HG03060 (cell line): ENCODE results near the gene PLCZ1.
"Not testable (repeated sequence)": the region's sequence is repeated elsewhere in the genome, so short reads cannot be mapped to it uniquely, and the experiment has no call there.

ENCODE experiments used
- ATAC-seq: cut with Tn5 transposase; IDR thresholded peaks from one replicate; pipeline ENCODE4 v1.9.1; 2021; ENCODE audit warnings: low read depth, moderate number of reproducible peaks; ENCODE audit not compliant: unreplicated experiment

The PLCZ1 gene

DNA sequence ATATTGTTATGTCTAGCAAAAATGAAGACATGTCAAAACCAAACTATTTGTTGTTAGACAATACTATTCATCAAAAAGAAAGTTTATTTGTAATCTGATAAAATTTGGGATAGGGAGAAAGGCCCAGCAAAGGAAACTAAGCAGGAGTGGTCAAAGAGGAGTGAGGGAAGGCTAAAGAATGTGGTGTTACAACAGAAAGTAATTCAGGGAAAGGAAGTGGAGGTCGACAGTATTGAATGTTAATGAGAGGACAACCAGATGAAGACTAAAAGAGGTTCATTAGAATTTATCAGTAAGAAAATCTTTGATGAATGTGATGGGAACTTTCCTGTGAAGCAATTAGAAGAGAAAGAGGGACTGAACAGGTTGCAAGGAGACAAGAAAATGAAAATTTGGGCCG, 33.9 kb downstream of the PLCZ1 start:
- ATAC-seq = no peak

DNA sequence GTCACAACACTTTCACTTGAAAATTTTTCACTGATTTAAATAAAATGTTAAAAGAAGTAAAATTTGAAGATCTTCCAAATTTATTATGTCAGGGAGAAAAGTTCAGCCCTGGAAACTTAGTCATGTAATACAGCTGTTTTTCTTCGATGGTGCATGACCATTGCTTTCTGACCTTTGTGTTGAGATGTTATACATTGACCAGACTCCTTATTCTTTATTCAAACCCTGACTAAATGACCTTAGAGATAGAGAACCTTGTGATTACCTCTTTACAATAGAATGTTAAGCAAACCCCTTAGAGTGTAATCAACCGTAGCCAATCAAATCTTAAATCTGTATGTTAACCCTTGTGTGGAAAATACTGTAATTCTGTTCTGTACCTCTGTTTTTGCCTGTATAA, 34.5 kb downstream of the PLCZ1 start:
- no peak for ATAC-seq

DNA sequence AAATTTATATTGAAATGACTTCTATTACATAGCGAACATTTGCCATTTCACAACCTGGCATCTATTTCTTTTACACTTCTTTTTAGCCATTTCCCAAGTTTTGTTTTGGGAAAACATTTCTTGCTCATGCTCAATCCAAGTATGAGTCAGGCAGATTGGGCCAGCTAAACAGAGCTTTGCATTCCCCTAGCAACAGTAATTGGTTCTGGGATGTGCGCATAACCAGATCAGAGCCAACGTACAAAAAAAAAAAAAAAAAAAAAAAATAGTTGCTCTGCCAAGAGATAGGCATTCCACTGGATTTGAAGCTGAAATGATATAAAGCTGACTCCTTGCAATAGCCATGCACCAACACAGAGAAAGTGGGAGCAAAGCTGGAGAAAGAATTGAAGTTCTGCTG, 37.5 kb downstream of the PLCZ1 start:
- no peak for ATAC-seq

DNA sequence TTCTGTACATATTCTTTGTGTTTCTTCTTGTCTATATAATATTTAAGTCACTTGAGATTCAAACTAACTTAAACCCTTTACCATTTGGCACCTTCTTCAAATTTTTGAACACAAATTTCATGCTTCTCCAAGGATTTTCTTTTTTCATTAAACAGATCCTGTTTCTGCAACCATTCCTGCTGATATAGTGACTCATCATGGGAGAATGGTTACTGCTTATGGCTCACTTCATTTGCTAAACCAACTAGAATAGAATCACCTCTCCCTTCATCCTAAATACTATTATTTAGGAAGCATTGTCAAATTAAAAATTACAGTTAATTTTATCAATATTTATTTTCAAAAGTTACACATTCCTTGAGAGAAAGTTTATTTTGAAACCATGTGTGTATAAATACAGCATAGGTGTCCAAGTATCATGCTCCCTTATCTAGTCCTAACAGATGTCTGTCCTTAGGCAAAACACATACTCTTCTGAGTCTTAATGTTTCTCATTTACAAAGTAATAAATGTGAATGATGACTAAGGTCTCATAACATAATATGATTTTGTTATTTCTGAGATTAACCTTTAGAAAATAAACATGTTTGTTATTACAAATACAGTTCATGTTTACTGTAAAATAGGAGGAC, 40.7 kb downstream of the PLCZ1 start:
- ATAC-seq = no peak

DNA sequence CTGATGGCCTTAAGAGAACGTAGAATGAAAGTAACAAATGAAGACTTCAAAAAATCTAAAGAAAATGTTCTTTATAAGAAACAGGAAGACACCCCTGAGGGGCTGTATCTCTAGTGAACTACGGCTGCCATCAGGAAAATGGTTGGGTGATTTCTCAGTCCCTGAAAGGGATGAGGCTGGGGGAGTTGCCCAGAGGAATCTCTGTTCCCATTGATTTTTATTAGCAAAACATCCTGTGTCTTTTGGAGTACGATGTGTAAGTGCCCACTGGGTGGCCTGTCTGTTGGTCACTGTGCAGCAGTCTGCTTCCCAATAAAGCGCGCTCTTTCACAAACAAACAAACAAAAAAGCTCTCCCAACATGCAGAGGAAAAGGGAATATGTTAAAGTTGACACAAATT, 43.8 kb downstream of the PLCZ1 start:
- not testable (repeated sequence) for ATAC-seq

DNA sequence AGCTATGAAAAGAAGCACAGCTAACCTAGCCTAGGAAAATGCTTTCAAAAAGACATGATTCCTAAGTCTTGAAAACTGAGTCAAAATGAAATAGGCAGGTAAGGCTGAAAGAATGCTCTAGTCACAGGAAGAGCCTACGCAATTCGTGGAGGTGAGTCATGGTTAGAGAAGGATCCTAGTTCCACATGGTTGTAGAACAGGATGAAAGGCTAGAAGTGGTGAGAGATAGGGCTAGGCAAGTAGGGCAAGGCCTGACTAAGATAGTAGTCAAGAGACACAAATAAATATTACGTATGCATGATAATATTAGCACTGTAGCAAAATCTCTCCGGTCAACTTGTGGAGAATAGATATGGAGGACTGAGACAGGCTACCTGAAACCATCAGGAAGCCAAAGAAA, 47.2 kb downstream of the PLCZ1 start:
- no peak for ATAC-seq

DNA sequence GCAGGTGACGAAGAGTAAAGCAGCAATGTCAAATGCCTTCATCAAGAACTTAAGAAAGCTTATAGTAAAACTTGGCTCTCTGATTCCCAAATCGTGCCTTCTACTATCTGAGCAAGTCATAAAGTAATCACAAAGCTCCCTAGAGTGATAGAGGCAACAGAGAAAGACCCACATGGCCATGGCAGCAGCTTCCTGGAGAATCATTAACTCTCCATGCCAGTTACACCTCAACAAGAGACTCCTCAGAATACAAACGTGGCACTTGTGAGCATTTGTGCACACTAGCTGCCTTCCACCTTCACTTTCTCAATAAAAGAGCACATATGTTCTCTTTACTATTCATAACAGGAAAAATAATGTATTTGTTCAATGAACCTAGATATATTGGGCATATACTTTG, 48.0 kb downstream of the PLCZ1 start:
- no peak for ATAC-seq

DNA sequence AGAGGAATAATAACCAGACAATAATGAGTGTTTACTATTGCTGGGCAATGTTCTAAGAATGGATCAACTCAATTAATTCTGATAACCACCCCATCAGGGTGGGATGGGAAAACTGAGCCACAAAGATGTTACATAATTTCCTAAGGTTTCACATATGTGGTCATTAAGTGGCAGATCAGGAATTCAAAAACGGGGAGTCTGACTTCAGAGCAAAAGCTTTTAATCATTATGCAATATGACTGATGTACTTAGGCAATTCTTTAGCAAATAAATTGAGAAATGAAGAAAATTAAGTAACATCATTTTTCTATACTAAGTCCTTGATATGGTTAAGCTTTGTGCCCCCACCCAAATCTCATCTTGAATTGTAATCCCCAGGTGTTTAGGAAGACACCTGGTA, 53.4 kb downstream of the PLCZ1 start:
- no peak for ATAC-seq

DNA sequence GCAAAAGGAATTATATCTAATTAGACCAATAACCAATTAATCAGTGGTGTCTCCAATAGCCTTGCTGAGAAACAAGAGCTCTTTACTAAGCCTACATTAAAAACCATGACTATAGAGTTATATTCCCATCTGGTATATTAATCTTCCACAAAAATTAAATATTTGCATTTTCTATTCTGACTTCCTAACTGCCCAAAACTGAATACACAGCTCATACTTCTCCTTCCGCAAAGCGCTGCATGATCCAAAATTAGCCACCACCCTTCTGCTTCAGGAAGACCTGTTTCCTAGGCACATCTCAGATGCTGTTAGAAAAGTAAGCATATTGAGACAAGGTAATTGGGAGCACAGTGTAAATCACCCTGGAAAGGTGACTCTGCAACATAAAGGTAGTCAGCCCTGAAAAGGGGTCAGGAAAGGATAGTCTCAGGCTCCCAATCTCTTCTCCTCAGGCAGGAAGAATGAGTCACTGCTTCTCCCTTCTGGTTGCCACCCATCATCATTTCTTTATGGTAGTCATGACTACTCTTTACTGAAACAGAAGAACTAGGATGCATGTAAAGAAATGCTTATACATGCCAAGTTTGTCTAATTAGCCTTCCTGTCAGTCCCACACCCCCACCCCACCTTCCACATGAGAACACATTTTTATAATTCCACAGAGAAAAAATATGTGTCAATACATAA, 54.3 kb downstream of the PLCZ1 start:
- ATAC-seq = no peak

DNA sequence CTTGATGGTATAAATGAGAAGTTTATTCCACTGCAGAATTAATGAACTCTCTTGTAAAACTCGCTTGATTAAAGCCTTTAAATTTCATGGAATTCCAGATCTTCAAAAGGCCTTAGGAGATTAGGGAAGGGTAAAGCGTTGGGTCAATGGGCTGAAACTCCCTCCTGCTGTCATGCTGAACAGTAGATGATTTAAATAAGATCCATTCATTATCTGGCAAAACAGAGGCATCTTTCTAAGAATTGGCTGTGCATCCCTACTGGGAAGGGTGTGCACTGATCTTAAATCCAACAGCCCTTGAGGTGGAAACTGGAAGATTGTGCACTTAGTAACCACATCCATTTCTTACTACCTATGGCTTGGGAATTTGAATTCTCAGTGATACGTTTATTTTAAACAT, 56.0 kb downstream of the PLCZ1 start:
- no peak for ATAC-seq

DNA sequence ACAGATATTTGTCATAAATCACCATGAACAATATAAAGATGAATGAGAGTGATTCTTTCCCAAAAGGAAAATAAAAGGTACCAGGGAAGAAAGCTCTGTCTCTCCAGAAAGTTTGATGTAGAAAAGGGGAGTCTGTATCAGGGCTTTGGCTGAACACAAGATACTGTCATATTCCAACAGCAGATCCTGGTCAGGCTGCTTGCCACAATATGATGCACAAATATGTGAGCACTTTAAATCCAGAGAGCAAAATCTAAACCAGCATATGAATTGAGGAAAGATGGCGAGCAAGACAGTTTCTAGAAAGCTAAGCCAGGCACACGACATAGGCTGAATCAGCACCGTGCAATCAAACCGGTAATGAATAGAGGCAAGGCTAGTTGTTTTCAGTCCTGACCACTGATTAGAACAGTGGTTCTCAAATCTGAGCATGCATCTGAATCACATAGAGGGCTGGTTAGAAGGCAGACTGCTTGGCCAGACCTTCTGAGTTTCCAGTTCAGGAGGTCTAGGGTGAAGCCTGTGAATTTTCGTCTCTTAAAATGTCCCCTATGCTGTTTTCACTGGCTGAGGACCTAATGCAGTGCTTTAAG, 60.7 kb downstream of the PLCZ1 start:
- no peak for ATAC-seq

DNA sequence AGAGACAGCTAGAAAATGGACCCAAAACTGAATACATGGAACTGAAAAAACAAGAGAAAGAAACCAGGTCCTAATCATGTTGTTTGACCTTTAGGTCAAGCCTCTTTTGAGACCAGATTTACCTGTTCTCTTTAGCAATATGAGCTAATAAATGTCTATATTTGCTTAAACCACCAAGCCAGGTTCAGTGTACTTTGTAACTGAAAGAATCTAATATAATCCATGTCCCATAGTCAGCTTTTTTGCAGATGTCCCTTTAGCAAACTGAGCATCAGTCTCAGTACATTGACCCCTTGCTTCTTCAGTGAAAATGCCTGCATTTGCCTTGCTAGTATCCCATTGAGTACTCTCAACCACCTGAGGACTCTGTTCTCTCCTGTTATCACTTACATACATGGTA, 61.7 kb downstream of the PLCZ1 start:
- ATAC-seq = no peak

DNA sequence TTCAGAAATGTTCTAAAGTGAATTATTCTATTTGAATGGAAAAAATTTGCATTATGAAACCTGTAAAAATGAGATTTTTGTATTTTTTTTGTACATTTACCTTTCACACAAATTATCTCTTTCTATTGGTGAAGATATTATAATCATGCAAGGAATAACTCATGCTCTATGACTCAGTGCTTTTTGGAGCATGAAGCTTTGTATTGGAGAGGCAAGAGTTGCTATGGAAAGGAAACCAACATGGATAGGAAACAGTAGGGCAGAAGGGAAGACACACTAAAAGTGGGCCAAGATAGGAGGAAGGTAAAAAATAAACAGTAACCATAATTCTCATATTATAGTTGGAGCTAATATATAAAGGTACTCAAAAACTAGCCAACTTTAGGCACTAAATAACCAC, 79.0 kb downstream of the PLCZ1 start:
- ATAC-seq = no peak

DNA sequence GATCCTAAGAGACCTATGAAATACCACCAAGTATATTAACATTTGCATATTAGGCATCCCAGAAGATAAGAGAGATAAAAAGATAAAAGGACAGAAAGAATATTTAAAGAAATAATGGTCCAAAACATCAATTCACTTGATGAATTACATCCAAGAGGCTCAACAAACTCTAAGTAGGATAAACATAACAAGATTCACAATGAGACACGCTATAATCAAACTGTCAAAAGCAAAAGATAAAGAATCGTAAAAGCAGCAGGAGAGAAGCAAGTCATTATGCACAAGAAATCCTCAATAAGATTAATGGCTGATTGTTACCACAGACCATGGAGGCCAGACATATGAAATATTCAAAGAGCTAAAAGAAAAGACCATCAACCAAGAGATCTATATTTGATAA, 79.6 kb downstream of the PLCZ1 start:
- no peak for ATAC-seq

DNA sequence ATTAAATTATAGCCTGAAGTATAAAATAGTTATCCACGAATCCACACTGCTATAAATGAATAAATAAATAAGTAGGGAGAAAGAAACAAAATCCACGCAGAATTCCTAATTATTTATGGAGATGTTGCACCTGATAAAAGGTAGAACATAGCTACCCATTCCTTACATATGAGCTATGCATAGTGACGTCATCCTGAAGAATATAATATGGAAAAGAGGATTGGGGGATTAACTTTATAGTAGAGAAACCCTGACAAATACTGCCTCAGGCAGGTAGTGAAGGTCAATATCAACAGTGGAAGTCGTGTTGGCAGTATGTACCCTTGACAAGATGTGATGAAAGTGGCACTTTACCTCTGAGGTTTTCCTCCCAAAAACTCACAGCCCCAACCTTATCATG, 82.5 kb downstream of the PLCZ1 start:
- ATAC-seq = no peak

DNA sequence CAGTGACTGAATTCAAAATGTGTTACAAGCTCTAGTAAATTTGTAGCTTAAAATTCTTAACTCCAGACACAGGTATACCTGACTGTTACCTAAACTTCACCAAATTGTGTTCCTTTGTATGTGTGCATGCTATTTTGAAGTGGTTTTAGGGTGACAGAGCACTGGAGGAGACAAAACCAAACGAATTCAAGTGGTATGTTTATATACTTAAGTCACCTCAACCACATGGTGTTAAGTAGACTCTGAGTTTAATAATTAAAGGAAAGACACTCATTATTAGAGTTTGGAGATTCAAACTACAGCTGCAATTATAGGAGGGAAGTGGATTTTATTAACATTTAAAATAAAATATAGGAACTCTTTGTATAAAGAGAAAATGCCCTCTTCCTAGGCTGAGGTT, 84.3 kb downstream of the PLCZ1 start:
- ATAC-seq = no peak

DNA sequence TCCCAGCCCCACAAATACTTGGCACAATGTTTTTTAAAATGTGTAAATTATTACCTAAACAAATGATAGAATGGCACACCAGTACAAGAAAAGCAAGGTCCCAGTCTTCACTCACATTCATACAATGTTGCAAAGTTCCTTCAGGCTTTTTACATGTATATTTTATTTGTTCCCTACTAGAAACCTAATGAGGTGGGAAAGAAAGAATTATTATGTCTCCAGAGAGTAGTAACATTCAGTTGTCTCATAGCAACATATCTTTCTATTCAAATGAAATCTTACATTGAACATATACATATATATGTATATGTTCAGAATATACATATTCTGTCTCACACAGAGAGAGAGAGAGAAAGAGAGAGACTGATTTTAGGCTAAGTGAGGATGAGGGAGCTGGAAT, 85.2 kb downstream of the PLCZ1 start:
- no peak for ATAC-seq

DNA sequence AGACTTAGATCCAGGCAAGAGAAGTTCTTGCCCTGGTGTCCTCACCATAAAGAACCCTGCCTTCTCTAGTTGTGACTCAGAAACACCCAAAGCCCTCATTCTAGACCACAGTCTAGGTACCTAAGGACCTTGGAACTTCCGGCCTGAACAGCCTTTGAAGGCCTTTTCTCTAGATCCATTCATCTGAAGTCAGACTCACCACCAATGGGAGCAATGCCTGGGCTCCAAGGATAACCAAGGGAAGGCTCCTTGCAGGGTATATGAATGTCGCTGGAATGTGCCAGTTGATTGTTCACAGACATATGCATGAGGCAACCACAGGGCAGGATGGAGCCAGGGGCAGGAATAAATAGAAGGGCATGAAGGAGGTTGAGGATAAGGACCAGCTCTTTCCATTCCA, 86.3 kb downstream of the PLCZ1 start:
- ATAC-seq = no peak

DNA sequence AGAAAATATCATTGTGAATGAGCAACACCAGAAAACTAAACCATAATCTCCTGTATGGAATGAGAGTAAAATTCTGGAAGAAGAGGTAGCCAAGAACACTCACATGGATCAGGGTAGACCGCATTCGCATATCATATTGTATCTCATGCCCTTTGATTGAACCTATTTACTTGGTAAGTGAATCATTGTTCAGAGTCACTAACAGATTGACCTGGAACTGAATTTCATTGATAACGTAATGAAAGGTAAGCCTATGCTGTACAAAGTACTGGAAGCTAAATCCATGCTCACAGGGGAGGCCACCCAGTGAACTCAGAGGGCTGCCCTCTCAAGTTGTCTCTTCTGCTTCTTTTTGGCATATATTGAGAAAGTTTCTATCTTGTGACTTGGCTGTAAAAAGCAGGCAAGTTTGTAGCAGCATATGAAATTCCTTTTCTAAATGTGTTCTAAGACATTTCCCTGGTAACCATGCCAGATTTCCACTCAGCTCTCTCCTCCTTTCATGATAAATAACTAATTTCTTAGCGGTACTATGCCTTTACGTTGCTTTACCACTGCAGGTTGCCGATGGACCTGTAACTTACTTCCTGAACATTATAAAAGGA, 91.4 kb downstream of the PLCZ1 start:
- no peak for ATAC-seq

DNA sequence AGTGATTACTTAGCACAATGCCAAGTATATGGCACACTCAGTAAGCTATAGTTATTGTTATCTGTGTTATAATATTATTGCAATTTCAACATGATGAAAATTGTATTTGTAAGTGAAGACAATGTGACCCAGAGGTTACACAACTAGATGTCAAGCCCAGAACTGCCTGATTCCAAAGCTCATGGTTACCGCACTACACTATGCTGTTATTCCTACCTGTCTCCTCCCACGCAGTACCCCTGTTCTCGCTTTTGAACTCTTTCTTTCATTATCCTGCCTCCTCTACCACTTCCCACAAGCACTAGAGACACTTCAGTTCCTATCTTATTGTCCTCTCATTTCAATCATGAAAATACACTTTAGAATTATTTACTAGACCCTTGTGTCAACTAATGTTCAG, 93.2 kb downstream of the PLCZ1 start:
- no peak for ATAC-seq

DNA sequence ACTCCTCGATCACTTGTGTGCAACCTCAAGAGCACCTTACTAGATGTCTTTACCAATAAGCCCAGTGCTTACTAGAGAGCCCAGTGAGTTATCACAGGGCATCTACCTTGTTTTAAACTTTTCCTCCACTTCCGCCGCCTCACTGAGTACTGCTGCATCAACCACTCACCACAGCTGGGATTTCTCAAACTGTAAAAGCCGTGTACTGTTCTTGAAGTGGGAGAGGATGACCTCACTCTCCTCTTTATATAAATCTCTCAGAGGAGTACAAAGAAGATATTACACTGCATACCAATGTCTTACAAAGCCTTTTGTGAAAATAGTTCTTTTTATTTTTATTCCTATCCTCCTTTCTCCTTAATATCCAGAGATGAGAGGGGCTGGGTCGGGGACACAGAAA, 94.1 kb downstream of the PLCZ1 start:
- ATAC-seq = no peak
